T-helper 9 cell (primary cell): Measurements from ENCODE around the gene NTRK3.
"Not testable (repeated sequence)": the region's sequence is repeated elsewhere in the genome, so short reads cannot be mapped to it uniquely, and the experiment has no call there.

ENCODE experiments used
- DNase-seq: peaks from one replicate; pipeline ENCODE4 v3.0.0-alpha.2; 2020

NTRK3 gene

GRCh38 chr15:87866961-87867360, 389.6 kb downstream of the NTRK3 start:
- DNase-seq = no peak

GRCh38 chr15:87863152-87863551, 393.4 kb downstream of the NTRK3 start:
- DNase-seq = no peak

- DNase-seq = no peak
These were observed 395.8 kb downstream of the NTRK3 start for GRCh38 chr15:87860743-87861142.

GRCh38 chr15:87858651-87859050, 397.9 kb downstream of the NTRK3 start:
- no peak for DNase-seq

- DNase-seq = no peak
These were observed 405.0 kb downstream of the NTRK3 start for GRCh38 chr15:87851497-87851896.

- no peak for DNase-seq
These were observed 405.6 kb downstream of the NTRK3 start for GRCh38 chr15:87850916-87851315.

- DNase-seq = no peak
These were observed 407.4 kb downstream of the NTRK3 start for GRCh38 chr15:87849181-87849580.

- DNase-seq = no peak
These were observed 408.5 kb downstream of the NTRK3 start for GRCh38 chr15:87848012-87848411.

GRCh38 chr15:87846746-87847145, 409.8 kb downstream of the NTRK3 start:
- DNase-seq = no peak

GRCh38 chr15:87843312-87843711, 413.2 kb downstream of the NTRK3 start:
- DNase-seq = no peak

GRCh38 chr15:87841426-87841998, 415.0 kb downstream of the NTRK3 start:
- DNase-seq = no peak

GRCh38 chr15:87835830-87836229, 420.7 kb downstream of the NTRK3 start:
- DNase-seq = not testable (repeated sequence)

GRCh38 chr15:87833333-87833732, 423.2 kb downstream of the NTRK3 start:
- not testable (repeated sequence) for DNase-seq

- no peak for DNase-seq
These were observed 427.0 kb downstream of the NTRK3 start for GRCh38 chr15:87829332-87830050.

GRCh38 chr15:87828608-87829007, 427.9 kb downstream of the NTRK3 start:
- no peak for DNase-seq

- no peak for DNase-seq
These were observed 429.4 kb downstream of the NTRK3 start for GRCh38 chr15:87827131-87827530.

GRCh38 chr15:87826119-87826747, 430.3 kb downstream of the NTRK3 start:
- DNase-seq = no peak

- no peak for DNase-seq
These were observed 437.8 kb downstream of the NTRK3 start for GRCh38 chr15:87818756-87819155.

GRCh38 chr15:87817553-87817952, 439.0 kb downstream of the NTRK3 start:
- DNase-seq = no peak

- no peak for DNase-seq
These were observed 439.7 kb downstream of the NTRK3 start for GRCh38 chr15:87816811-87817210.

GRCh38 chr15:87816016-87816415, 440.5 kb downstream of the NTRK3 start:
- no peak for DNase-seq
